GM18517 (cell line): ENCODE measurements around the gene BOC.

Experiments
- ATAC-seq: cut with Tn5 transposase; IDR thresholded peaks from one replicate; pipeline ENCODE4 v1.9.1; 2021; ENCODE audit warnings: mild to moderate bottlenecking, moderate library complexity; ENCODE audit not compliant: unreplicated experiment

BOC gene

DNA sequence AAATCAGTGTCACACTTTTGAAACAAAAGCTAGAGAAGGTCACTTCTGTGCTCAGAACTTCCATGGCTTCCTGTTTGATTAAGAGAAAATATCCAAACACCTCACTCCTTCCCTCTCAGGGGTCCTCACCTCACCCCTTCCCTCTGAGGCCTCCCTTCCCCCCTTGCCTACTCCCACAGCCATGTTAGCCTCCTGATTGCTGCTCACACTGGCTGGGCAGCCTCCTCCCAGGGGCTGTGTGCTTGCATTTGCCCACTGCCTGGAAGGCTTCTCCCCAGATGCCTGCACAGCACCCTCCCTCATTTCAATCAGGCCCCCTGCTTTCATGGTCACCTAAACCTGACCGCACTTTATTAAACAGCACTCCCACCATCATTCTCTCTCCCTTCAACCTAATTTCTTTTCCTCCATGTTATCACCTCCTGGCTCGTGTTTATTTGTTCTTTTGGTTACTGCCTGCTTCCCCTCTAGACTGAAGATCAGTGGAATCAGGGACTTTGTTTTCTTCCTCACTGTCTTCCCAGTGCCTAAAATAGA, 10.4 kb downstream of the BOC start:
- ATAC-seq: no peak

DNA sequence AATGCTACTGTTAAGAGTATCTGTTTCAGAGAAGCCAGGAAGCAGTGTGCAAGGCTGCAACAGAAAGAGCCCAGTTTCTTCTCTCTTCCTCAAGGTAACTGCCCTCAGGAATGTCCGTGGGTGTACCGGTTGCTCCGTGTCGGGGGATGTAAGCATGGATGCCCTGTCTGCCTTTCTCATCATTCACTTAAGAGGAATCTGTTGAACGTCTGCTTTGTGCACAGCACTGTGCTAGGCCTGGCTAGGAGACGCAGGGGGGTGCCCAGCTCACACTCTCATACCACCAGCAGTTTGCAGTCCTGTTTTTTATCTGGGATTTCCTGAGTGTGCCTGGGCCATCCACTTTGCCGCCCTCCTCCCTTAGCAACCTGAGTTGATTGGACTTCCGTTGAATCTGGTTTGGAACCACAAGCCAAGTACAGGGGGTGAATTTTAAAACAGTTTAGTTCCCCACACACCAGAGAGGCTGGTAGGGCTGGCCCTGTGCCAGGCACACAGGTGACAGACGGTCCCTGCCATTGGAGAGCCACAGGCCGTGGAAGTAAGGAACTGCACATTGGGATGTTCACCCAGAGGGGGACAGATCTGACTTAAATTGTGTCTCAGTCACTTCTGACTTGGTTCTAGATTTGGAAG, 11.2 kb downstream of the BOC start:
- ATAC-seq: no peak

DNA sequence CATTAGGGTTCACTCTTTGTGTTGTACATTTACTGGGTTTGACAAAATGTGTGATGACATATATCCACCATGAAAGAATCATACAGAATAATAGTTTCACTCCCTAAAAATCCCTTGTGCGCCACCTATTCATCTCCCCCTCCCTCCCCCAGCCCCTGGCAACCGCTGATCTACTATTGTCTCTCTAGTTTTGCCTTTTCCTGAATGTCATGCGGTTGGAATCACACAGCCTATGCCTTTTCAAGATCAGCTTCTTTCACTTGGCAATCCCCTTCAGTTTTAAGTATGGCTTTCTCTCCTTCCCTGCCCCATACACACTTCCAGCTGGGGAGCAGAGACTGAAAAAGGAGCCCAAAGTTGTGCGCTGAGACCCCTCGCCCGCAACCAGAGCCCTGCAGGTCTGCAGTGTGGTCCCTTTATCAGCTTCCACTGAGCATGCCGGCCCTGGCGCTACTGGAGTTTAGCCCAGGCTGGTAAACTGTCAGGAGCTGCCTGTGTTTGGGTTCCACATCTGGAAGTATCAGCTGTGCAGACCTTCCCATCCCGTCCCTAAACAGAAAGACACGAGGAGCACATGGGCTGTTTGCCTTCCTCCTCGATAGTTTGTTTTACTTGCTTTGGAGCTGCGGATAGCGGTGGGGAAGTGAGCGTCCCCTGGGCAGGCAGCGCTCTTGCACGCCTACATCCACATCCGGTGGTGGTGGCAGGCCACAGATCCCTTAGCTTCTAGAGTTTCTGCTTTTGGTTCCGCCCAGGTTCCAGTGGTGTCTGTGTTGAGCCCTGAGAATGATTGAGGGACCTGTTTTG, 12.3 kb downstream of the BOC start:
- ATAC-seq: no peak

DNA sequence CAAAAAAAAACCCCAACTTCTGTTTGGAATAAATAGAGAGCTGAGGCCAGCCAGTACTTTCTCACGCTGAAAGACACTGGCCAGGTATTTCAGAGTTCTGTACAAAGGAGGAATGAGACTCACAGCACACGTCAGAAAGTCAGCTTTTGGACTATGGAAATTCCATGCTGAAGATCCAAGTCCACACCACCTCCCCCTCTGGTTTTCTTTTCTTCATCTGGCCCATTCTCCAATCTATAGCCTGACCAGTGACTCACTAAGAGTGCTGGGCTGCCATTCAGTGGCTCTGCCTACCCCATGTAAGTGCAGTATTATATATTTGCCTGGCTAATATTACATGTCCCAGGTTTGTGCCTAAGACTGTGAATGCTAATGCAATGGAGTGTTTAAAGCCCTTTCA, 13.9 kb downstream of the BOC start:
- no peak for ATAC-seq

DNA sequence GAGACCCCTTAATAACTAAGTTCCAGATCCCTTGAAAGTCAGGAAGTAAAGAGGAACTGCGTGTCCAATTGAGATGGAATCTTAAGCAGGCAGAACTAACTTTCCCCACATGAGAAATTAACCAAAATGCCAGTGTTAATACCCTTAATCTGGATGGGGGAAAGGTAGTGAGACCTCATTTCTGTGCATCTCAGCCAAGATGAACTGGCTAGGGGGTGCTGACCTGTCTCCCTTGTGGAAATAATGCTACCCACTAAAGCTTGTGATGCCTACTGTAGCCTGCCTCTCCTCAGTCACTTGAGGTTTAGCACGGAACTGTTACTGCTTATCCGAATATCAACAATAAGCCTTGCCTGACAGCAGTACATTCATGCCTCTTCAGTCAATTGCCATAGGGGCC, 15.1 kb downstream of the BOC start:
- no peak for ATAC-seq

DNA sequence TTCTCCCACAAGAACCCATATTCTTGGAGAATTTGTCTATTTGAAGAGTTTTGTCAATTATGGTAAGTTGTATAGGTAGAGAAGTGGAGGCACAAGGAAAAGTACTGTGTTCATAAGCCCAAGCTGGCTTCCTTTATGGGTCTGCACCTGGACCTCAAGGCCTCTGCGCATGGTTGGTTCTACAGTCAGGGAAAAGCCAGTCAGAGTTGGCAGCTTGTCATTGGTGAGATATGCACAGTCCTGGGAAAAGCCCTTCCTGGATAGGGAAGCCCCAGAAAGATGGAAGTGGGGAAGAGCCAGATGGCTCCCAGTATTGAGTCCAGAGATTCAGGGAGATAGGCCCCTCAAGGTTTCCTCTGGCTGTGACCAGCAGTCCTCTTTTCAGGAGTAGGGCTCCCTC, 15.8 kb downstream of the BOC start:
- ATAC-seq: no peak

DNA sequence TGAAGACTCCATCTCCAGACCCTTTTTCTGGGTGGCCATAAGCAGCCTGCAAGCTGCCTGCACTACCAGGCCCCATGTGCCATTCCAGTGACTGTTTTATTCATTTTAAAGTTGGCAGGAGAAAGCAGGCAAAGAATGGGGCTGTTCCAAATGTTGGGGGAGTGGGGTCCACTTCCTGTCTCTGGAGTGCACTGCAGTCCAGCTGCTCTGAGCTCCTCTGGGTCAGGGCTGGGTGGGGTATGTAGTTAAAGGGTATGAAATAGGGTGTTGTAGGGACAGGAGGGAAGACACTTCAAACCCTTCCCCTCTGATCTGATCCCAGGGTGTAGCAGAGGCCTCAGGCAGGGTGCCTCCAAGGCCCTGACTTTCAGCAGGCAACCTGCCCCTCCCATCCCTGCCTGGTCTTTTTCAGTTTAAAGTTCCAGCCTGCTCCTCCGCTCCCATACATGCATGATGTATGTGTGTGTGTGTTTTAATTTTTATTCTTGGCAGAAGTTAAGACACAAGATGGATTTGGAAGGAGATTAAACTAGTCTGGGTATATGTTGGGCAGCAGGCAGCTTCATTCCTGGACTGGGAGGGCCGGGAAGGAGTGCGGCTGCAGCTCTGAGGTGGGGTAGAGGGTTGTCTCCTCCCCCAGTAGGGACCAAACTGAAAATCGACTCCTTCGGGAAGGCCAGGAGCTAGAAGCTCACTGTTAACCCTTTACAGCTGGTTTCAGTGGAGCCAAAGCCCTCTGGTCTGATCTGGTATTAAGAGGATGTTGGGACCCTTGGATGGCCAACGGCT, 17.3 kb downstream of the BOC start:
- no peak for ATAC-seq

DNA sequence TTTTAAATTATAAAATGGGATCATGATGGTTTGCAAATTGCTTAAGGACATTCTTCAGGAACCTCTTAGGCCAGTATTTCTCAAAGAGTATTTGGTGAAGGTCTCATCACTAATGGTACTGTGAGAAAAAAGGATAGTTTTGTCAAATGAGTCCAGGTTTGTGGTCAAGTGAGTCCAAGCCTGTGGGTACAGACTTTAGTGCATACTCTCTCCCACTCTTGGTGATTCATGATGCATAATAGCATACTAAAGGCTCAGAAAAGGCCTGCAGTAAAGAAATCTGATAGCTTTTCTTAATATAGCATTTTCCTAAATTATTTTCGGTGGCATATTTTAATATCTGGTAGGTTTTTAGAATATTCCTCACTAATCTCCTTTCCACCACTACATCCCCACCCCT, 20.0 kb downstream of the BOC start:
- ATAC-seq: no peak

DNA sequence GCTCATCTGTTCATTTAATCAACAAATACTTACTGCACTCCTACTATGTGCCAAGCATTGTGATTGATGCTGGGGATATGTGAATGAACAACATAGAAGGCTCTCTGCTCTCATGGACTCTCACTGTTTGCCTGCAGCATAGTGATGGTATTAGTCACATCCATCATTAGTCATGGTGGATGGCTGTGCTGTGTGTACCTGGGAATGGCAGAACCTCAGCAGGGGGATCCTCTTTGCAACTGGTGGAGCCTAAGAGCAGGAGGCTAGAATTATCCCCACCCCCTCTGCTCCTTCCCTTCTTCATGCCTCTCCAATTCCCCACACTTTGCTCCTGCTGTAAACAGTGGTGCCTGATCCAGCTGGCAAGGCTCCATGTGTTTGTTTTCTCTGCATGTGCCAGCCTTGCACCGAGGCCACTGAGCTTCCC, 20.5 kb downstream of the BOC start:
- ATAC-seq: no peak

DNA sequence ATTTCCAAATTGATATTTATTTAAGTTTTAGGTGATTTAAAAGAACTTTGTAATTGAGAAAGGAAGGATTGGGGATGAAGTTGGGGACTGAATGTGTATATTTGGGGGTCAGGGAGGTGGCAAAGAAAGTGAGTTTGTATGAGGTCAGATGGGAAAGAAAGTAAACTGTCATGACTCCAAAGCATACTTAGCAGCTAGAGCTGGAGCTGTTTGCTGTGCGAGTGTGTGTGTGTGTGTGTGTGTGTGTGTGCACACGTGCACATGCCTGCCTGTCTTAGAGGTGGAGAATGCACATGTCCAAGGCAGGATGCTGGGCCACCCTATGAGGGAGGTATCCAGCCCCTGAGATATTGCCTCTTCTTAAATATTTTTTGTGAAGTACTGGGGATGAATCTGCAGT, 21.0 kb downstream of the BOC start:
- no peak for ATAC-seq

DNA sequence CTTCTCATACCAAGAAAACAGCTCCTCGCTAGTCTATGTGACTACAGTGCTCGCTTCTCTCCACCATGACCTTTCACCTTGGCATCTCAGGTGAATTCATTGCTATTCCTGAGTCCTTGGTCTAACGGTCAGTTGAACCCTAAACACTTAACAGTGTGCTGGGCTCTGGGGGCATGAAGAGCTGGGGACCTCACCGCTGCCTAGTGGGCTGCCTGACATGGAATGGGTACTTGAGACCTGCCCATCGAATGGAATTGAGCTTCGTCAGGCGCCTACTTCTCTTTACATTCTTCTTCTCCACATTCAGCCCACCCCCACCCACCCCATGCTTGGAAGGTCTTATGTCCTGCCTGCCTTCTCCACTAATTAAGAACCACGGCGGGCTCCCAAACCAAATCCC, 22.1 kb downstream of the BOC start:
- ATAC-seq: no peak

DNA sequence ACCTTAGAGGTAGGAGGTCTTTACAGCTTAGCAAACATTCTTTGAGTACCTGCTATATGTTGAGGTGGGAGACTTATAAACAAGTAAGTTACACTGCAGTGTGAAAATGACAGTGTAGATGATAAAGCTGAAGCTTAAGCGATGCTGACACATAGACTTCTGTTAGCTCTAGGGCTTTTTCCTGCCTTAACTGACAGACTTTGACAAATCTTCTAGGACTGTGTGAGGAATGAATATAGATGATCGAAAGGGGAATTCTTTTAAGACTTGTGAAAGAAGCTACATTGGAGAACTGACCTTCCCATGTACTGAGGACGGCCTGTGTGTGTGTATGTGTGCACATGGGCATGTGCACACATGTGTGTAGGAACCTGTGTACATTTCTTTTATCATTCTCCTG, 22.7 kb downstream of the BOC start:
- ATAC-seq: no peak

DNA sequence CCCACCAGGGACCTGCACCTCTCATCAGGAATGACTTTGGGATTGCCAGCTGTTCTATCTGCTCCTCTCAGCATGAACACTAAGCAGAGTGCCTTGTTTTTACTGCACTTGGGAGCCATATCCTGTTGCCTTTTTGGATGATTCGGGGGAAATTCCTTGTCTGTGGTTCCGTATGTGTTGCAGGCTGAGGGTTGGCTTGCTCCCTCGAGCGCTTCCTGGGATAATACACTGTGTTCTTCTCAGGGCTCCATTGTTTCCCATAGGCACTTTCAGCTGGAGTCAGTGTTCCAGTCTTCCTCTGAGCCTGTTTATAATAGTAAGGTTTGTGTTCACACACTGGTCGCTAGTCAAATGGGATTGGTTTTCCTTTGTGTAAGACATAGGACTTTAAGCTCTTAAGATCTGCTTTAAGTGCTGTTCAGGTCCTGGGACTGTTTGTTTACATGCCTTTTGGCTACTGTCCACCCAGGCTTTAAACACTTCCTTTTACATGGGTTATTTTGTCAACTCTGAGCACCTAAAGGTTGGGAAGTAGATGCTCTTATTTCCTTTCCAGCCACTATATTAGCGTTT, 23.4 kb downstream of the BOC start:
- ATAC-seq: no peak

DNA sequence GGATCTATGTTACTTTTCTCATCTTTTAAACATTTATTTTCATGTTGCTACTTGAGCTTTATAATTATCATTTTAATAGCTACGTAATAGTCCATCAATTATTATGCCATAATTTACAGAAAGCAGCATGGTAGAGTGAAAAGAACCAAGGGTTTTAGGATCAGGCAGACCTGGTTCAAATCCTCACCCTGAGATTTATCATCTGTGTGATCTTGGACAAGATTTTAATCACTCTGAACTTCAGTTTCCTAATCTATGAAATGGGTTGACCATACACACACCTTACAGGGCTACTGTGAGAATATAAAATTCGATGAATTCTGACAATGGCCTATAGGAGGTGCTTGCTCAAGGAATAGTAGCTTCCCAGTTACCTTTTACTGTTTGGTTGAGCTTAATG, 27.1 kb downstream of the BOC start:
- ATAC-seq: no peak

DNA sequence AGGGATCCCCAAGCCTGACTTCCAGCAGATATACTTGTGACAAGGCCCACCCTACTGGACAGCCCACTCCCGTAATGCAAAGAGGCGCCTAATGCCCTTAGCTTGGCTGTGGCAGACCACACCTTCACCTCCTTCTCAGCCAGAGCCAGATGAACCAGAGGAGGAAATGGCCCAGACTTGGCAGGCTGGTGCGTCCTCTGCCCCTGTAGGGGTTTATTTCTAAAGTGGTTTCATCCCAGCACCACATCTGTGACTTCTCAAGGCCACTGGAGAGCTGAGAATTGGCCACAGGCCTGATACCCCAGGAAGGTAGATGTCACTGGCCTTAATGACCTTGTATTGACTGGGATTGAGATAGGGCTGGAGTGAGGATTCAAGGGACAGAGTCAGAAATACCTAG, 29.5 kb downstream of the BOC start:
- ATAC-seq: no peak

DNA sequence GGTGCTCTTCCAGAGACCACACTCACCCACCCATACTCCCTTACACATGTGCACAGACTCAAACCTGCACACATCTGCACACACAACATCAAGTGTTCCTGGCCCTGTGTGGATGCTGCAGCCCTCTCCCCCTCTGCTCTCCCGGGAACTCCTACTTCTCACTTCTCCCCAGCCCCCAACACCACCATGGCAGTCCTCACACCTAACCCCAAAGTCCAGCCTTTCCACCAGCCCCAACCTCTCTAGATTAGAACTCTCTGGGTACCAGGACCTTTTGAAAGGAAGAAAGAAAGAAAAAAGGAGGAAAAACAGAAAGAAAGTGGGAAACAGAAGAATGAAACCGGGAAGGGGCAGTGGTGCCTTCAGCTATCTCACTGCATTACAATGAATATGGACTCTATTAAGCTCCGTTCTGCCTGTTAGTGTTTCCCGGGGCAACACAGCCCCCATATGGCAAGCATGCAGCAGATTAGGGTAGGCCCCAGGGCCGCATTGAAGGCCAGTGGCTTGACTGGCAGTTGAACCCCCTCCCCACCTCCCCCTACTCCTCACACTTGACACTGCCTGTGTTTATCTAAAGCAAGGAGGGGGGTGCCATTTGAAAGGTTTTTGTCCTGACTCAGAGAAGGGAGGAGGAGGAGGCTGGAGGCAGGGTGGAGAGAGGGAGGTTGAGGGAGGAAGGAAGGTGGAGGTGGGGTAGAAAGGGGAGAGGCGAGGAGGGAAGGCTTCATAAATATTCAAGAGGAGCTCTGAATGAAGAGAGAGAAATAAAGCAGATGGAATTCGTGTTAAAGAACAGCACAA, 30.1 kb downstream of the BOC start:
- ATAC-seq: no peak

DNA sequence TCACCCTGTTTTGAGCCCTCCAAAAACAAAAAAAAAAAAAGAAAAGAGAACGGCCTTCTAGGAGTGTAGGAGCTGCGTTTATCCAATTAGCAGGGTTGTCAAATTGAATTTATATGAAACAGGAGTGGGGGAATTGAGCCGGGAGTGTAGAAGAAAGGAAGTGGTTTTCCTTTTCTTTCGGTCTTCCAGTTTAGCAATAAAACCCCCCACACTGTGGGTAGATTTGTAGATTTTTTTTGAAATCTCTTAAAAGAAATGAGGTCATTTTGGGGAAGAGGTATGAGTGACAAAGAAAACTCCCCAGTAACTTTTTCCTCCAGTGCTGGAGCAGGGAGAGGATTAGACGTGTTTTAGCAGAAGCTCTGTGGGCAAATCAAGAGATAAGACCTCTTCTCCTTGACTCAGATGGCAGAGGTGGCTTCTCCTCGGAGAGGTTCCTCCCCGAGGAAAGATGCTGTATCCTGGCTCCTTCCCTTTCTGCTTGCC, 30.8 kb downstream of the BOC start:
- ATAC-seq: no peak

DNA sequence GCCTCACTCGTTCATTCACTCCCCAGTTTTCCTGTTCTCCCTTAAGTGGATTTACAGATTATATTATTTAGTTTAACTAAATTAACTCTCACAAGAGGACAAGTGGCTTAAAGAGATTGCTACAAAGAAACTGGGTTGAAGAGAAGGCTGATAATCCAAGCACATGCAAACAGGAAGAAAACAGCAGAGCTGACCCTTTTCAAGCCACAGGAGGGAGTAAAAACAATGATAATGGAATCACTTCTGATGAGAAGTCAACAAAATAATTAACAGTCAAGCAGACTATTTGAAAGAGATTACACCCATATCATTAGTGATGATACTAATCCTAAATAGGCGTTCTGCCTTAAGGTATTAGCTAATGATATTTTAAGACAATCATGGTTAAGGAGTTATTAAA, 31.7 kb downstream of the BOC start:
- ATAC-seq: no peak

DNA sequence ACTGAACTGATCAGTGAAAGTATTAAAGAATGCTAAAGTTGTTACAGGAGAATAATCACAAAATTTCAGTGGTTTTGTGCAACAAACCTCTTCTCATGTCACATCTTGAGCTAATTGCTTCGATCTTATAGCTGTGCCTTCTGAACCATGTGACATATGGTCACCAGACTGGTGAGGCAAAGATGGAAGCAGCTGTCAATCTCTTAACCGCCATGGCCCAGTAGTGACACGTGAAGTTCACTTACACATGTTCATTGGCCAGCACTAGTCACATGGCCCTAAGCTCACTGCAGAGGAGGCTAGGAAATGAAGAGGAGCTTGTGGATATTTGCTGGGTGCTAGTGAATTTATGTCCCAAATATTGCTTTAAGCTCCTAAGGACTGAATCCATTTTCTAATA, 32.5 kb downstream of the BOC start:
- ATAC-seq: no peak

DNA sequence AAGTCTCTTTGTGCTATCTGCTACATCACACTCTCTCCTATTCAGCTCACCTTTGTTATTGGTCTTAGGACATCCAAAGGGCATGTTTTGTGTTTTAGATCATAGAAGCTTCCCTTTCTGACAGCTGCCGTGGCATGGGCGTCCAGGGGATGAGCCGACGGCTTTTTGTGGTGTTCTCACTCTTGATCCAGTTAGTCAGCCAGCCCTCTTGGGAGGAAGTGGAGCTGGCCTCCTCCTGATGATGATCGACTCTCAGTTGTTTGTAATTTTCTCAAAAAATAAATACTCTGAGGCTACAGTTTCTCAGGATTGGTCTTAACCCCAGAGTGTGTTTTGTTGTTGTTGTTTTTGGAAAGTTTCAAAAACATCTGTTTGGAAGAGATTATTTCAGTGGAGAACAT, 34.4 kb downstream of the BOC start:
- ATAC-seq: no peak
